Measurements from ENCODE around the gene ADAMTSL1.

The ADAMTSL1 gene

DNA sequence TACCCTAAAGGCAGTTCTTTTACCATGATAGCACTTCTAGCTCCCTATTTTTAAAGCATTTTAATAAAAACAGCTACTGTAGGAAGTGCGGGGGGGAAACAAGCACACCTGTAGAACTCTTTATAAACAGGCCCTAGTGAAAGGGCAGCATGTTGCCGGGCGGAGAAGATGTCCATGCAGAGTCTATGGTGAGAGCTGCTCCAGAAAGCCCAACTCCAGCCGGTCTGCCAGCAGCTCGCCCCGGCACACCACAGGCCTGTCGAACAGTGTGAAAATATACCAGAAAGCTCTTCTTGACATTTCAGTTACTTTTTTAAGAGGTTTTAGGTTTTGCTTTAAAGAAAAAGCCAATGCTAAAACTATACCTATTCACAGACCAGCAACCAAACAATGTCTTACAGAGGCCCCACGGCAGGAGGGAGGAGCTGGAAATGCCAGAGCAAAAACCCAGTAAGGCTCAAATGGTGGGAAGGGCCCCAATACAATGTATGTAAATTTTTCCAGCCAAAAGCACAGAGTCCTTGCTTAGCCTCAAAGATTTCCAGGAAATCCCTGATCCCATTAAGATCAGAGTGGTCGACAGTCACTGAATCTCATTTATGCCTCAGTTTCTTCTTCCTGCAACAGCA lies 437.9 kb downstream of the ADAMTSL1 start:
- no peak for DNase-seq (ENCODE audit: low read depth)
- TF ChIP-seq, protein P1, sequence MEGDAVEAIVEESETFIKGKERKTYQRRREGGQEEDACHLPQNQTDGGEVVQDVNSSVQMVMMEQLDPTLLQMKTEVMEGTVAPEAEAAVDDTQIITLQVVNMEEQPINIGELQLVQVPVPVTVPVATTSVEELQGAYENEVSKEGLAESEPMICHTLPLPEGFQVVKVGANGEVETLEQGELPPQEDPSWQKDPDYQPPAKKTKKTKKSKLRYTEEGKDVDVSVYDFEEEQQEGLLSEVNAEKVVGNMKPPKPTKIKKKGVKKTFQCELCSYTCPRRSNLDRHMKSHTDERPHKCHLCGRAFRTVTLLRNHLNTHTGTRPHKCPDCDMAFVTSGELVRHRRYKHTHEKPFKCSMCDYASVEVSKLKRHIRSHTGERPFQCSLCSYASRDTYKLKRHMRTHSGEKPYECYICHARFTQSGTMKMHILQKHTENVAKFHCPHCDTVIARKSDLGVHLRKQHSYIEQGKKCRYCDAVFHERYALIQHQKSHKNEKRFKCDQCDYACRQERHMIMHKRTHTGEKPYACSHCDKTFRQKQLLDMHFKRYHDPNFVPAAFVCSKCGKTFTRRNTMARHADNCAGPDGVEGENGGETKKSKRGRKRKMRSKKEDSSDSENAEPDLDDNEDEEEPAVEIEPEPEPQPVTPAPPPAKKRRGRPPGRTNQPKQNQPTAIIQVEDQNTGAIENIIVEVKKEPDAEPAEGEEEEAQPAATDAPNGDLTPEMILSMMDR (conservative IDR thresholded peaks at IDR 0.05; ENCODE audit: control insufficient read depth, insufficient read depth, low read depth, low read length) = no peak

DNA sequence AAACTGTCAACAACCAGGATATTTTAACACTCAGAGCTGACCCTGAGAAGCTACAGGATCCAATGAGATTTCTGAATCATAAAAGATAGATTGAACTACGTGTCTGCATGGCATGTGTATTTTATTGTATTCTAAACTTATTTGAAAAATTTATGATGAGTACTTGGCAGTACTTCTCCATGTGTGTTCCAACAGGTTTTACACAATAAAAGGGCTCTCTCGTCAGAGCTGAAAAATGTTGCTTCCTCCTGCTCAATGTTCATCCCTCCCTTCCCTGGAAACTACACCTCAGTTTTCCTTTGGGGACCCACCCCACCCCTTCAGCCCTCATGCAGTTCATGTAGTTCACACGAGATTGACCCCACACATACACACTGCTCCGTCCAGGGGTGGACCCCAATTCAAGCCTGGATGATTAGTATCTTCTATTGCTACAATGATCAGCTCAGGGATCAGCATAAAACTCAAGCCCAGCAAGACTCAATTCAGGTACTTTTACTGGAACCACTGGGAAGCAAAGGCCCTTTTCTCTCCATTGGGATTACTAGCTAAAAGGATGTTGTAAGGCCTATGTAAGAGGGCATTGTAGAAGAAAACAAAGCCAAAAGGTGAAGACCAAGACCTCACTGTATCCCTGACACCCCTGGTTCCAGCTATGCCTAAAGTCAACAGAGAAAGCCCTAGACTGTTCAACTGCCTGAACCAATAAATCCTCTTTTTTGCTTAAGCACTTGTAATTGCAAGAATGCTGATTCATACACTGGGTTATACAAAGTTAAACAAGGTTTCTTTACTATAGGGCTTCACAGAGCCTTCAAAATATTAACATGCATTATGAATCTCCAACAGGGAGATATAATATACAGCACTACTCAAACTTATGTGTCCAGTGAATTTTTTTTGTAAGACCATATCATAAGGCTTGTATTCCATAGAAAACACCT lies 446.5 kb downstream of the ADAMTSL1 start:
- H3K4me3 ChIP-seq (ENCODE audit: control insufficient read depth, low read depth, low read length) = no peak overlapping the region
- peak; percentile 18 for DNase-seq (ENCODE audit: low read depth)
- TF ChIP-seq, protein P1 (conservative IDR thresholded peaks at IDR 0.05; ENCODE audit: control insufficient read depth, insufficient read depth, low read depth, low read length) = no peak

More for the DNA sequence above, 437.9 kb downstream of the ADAMTSL1 start:
- no peak overlapping the region for H3K4me3 ChIP-seq (ENCODE audit: control insufficient read depth, low read depth, low read length)

DNA sequence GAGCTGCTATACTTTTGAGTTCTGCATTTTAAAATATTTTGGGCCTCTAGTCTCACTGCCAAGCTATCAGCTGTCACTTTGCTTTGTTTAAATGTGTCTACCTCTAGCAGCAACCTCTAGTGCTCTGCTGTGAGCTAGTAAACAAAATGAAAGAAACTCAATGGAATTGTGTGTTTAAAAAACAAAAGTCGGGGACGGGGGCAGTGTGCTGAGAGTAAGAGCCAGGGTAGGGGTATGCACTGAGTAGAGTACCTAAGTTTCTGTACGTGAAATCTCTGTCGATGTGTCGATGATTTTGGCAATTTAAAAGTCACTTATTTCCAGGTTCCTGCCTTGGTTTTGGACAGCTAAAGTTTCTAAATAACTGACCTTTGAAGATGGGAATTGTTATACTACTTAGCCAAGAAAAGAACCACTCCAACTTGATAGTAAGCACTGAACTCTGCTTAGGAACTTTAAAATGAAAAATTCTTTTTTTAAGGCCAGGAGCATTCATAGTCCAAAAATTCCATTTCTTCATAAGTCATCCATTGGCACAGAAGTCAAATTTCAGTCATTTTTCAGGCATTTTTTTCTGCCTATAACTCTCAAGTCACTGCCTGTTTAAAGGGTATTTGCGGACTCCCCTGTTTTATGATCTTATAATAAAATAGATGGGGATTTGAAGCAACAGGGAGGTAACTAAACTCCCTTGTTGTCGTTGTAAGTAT lies 447.6 kb downstream of the ADAMTSL1 start:
- TF ChIP-seq, protein P1 (conservative IDR thresholded peaks at IDR 0.05; ENCODE audit: control insufficient read depth, insufficient read depth, low read depth, low read length) = no peak
- DNase-seq (ENCODE audit: low read depth) = no peak
- no peak overlapping the region for H3K4me3 ChIP-seq (ENCODE audit: control insufficient read depth, low read depth, low read length)

DNA sequence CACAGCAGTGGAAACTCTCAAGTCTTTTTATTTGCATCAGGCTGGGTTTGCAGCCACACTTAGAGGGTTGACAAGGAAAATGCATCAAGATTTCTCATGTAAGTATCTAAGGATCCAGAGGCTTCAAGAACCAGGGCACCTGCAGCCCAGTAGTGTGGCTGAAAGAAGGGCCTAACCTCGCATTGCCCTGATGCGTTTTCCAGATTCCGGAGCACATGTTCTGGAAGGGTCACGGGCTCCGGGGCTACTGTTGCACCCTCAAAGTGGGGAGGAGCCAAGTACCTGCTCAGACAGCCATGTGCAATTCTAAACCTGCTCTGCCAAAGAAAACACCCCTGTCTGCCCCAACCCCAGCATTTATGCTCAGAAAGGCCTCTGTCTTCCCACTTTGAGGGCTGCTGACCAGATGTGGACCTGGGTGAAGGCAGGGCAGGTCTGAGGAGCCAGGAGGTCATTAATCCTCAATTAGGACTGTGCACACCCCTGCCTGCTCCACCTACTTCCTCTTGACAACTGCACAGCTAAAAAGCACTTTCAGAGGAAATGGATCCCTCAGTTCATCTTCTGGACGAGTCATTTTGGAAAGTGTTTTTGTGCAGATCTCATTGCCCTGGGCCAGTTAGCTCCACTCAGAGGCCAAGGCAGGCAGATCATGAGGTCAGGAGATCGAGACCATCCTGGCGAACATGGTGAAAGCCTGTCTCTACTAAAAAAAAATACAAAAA lies 448.4 kb downstream of the ADAMTSL1 start:
- TF ChIP-seq, protein P1 (conservative IDR thresholded peaks at IDR 0.05; ENCODE audit: control insufficient read depth, insufficient read depth, low read depth, low read length) = no peak
- H3K4me3 ChIP-seq (ENCODE audit: control insufficient read depth, low read depth, low read length) = no peak overlapping the region
- no peak for DNase-seq (ENCODE audit: low read depth)

DNA sequence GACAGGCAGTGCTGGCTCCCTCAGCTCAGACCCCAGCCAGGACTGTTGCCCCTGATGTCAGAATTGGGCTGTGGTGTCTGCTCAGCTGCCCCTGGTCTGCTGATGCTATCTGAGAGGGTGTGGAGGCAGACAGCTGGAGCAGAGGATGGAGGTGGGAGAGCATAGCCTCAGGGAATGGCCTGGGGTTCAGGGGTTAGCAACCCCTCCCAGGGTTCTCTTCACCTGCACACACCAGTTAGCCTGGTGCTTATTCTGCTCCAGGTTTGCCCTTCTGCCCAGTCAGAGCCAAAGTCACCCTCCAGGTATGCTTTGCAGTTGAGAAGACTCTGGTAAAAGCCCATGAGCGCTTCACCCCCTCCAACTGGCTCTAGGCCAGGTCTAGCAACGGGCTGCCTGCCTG lies 449.2 kb downstream of the ADAMTSL1 start:
- no peak for DNase-seq (ENCODE audit: low read depth)
- H3K4me3 ChIP-seq (ENCODE audit: control insufficient read depth, low read depth, low read length) = no peak overlapping the region
- TF ChIP-seq, protein P1 (conservative IDR thresholded peaks at IDR 0.05; ENCODE audit: control insufficient read depth, insufficient read depth, low read depth, low read length) = no peak
